HFF-Myc (cell line): ENCODE results near the gene GABRP.
"Not testable (repeated sequence)": the region's sequence is repeated elsewhere in the genome, so short reads cannot be mapped to it uniquely, and the experiment has no call there.

Source experiments
- DNase-seq: peaks from one replicate; pipeline ENCODE4 v3.0.0-alpha.2; 2011; ENCODE audit warnings: low read depth; ENCODE audit errors: extremely low read depth
- H3K4me3 ChIP-seq: replicated peaks from 2 replicates; pipeline ENCODE4 v1.5.1; 2011; ENCODE audit warnings: low read depth, mild to moderate bottlenecking, control low read depth, low read length
- TF ChIP-seq, protein P1 (sequence below): IDR thresholded peaks from 2 replicates; pipeline ENCODE4 v1.5.1; 2012; ENCODE audit warnings: mild to moderate bottlenecking, low read depth, low read length, control low read depth; ENCODE audit errors: missing control alignments

GABRP gene

DNA sequence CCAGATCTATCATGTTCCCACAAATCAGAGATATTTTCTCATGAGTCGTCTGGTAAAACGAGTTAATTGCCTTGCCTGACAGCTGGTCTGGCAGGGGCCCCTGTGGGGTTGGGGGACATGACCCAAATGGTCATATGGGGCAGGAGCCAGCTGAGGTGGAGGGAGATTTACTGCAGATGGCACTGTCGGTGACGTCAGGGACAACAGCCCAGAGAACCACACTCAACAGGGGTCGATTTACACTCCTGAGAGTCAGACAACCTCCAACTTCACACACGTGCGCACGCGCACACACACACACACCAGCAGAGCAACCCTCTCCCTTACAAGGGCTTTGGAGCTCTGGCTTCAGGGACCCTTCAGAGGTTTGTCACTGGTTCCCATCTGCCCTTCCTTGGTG is 23.4 kb upstream of the GABRP start:
- TF ChIP-seq, protein P1, sequence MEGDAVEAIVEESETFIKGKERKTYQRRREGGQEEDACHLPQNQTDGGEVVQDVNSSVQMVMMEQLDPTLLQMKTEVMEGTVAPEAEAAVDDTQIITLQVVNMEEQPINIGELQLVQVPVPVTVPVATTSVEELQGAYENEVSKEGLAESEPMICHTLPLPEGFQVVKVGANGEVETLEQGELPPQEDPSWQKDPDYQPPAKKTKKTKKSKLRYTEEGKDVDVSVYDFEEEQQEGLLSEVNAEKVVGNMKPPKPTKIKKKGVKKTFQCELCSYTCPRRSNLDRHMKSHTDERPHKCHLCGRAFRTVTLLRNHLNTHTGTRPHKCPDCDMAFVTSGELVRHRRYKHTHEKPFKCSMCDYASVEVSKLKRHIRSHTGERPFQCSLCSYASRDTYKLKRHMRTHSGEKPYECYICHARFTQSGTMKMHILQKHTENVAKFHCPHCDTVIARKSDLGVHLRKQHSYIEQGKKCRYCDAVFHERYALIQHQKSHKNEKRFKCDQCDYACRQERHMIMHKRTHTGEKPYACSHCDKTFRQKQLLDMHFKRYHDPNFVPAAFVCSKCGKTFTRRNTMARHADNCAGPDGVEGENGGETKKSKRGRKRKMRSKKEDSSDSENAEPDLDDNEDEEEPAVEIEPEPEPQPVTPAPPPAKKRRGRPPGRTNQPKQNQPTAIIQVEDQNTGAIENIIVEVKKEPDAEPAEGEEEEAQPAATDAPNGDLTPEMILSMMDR: no peak
- no peak for DNase-seq
- no peak overlapping the region for H3K4me3 ChIP-seq

DNA sequence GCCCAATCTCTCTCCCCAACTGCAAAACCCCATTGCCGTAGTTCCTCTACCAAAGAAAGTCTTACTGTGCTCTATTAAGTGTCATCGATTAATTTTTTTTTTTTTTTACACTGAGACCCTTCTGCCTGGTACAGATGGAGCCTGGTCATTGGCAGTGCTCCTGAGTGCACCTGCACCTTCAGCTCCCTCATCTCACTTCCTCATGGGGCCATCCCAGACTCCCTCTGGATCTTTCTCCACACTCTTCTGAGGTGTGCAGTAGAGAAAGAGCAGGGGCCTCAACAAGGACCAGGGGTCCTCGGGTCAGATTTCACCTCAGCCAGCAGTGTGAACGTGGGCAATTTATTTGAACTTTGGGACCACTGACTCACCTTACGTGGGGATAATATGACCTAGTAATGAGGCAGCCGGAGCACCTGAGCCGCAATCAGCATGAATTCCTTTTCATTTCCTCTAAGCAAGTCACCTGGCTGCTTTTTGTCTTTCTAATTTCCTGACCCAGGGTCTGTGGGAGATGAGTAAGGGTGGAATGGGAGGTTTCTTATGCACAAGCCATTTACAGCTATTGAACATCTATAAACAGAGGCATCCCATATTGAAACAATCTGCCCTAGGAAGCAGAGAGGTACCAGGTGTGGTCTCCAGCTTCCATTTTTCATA is 22.3 kb upstream of the GABRP start:
- no peak overlapping the region for H3K4me3 ChIP-seq
- TF ChIP-seq, protein P1: no peak
- no peak for DNase-seq

- TF ChIP-seq, protein P1: no peak
- no peak overlapping the region for H3K4me3 ChIP-seq
- DNase-seq: no peak
Observed at GRCh38 chr5:170761708-170762066, 21.8 kb upstream of the GABRP start.

- DNase-seq, H3K4me3 ChIP-seq: not testable (repeated sequence)
Observed at GRCh38 chr5:170762298-170762697, 21.2 kb upstream of the GABRP start.

GRCh38 chr5:170765868-170766267 is 17.7 kb upstream of the GABRP start:
- not testable (repeated sequence) for DNase-seq

DNA sequence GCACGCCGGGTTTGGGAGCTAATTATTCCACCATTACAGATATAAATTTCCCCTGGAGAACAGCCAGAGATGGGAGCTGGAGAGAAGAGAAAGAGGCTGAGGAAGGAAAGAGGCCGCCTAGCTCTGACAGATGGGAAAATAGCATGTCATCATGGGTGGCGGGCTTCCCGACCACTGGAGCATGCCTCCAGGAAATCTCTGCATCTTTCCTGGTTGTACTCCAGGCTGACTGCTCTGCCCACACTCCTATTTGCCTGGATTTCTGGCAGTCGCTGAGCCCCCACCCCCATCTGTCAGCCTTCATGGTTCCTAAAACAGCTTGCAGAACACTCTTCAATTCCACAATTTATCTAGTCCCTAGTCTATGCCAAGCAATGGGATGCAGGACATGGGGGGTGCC is 14.3 kb upstream of the GABRP start:
- H3K4me3 ChIP-seq: no peak overlapping the region
- TF ChIP-seq, protein P1: no peak
- no peak for DNase-seq

More at GRCh38 chr5:170765868-170766267, 17.7 kb upstream of the GABRP start:
- not testable (repeated sequence) for H3K4me3 ChIP-seq

DNA sequence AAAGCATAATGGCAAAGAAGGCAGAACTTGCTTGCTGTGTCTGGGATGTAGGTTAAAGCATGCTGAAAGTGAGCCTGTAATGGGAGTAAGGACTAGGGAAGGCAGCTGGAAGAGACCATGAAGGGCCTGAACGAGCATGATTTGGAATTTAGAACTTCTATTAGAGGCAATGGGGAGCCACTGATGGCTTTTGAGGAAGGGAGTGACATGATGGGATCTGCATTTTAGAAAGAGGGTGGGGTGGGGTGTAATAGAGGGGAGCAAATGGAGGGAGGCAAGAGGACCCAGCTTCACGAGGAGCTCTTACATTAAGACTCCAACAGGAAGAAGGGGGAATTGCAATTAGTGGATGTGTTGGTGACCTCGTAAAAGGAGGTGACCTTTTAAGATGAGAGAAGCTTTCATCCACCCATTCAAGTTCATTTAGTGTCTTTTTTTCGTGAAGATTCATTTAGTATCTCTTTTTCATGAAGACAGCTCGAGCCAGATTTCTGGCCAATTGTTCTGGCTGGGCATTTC is 13.6 kb upstream of the GABRP start:
- H3K4me3 ChIP-seq: no peak overlapping the region
- TF ChIP-seq, protein P1: no peak
- DNase-seq: no peak

- DNase-seq: no peak
- H3K4me3 ChIP-seq: no peak overlapping the region
- TF ChIP-seq, protein P1: no peak
Observed at GRCh38 chr5:170771496-170771895, 12.0 kb upstream of the GABRP start.
